SK-MEL-5 (cell line): ENCODE data around the gene FAHD2A. TPM values are rescaled to one million over a fixed set of nuclear protein-coding genes. Genes with fewer than 3 reads are reported as not detected.
"Not testable (repeated sequence)": the region's sequence is repeated elsewhere in the genome, so short reads cannot be mapped to it uniquely, and the experiment has no call there.

Experiments used
- DNase-seq: peaks from one replicate; pipeline ENCODE4 v3.0.0-alpha.2; 2016; ENCODE audit warnings: low read depth, low spot score
- in situ Hi-C: cut with HindIII; loops from 2 replicates; pipeline ENCODE4 v1.10.0; 2016; ENCODE audit warnings: low sequenced_read_pairs, high pct_unique_total_duplicates, low pct_unique_long_range_greater_than_20kb
- total RNA-seq: library from RNA; depleted of rRNA; stranded (reverse); fragments of >200 nt; shearing (Covaris generic); gene quantifications from 2 replicates; pipeline ENCODE4 v1.2.3, GENCODE V29; 2014

The FAHD2A gene
- total RNA-seq, 1 experiment from 2014 or later, result 47.8 TPM

- in situ Hi-C loops, DNase-seq: not testable (repeated sequence)
These were observed 2.2 kb downstream of the FAHD2A start for GRCh38 chr2:95404676-95405075.

GRCh38 chr2:95411239-95411638 is 8.7 kb downstream of the FAHD2A start:
- in situ Hi-C loops, result not testable (repeated sequence)

GRCh38 chr2:95414015-95414594 is 11.6 kb downstream of the FAHD2A start:
- in situ Hi-C loops, result not testable (repeated sequence)
- DNase-seq, result peak; percentile 78

More at GRCh38 chr2:95411239-95411638, 8.7 kb downstream of the FAHD2A start:
- DNase-seq, result not testable (repeated sequence)

GRCh38 chr2:95415138-95415537 is 12.6 kb downstream of the FAHD2A start:
- DNase-seq, in situ Hi-C loops: not testable (repeated sequence)

- in situ Hi-C loops, DNase-seq: not testable (repeated sequence)
These were observed 13.1 kb downstream of the FAHD2A start for GRCh38 chr2:95415561-95415960.

GRCh38 chr2:95427196-95427867 is 24.8 kb downstream of the FAHD2A start:
- DNase-seq, in situ Hi-C loops: not testable (repeated sequence)

GRCh38 chr2:95429748-95430467 is 27.4 kb downstream of the FAHD2A start:
- in situ Hi-C loops, DNase-seq: not testable (repeated sequence)

GRCh38 chr2:95433373-95433772 is 30.9 kb downstream of the FAHD2A start:
- in situ Hi-C loops, DNase-seq: not testable (repeated sequence)

GRCh38 chr2:95433973-95434372 is 31.5 kb downstream of the FAHD2A start:
- in situ Hi-C loops, DNase-seq: not testable (repeated sequence)

GRCh38 chr2:95434507-95435076 is 32.1 kb downstream of the FAHD2A start:
- in situ Hi-C loops, DNase-seq: not testable (repeated sequence)

- DNase-seq, in situ Hi-C loops: not testable (repeated sequence)
These were observed 32.8 kb downstream of the FAHD2A start for GRCh38 chr2:95435162-95435871.

GRCh38 chr2:95435872-95436209 is 33.3 kb downstream of the FAHD2A start:
- DNase-seq, in situ Hi-C loops: not testable (repeated sequence)

GRCh38 chr2:95442474-95443099 is 40.1 kb downstream of the FAHD2A start:
- in situ Hi-C loops, DNase-seq: not testable (repeated sequence)

- in situ Hi-C loops, DNase-seq: not testable (repeated sequence)
These were observed 42.8 kb downstream of the FAHD2A start for GRCh38 chr2:95445317-95445716.

GRCh38 chr2:95463292-95463691 is 60.8 kb downstream of the FAHD2A start:
- DNase-seq, in situ Hi-C loops: not testable (repeated sequence)
